Measurements from ENCODE around the gene PARD3. TPM values are rescaled to one million over a fixed set of nuclear protein-coding genes. Genes with fewer than 3 reads are reported as not detected.
"Not testable (repeated sequence)": the region's sequence is repeated elsewhere in the genome, so short reads cannot be mapped to it uniquely, and the experiment has no call there.

PARD3 gene
- total and polyA plus RNA-seq, 2 donors from 2014 or later: 21.1 to 47.5 TPM

DNA sequence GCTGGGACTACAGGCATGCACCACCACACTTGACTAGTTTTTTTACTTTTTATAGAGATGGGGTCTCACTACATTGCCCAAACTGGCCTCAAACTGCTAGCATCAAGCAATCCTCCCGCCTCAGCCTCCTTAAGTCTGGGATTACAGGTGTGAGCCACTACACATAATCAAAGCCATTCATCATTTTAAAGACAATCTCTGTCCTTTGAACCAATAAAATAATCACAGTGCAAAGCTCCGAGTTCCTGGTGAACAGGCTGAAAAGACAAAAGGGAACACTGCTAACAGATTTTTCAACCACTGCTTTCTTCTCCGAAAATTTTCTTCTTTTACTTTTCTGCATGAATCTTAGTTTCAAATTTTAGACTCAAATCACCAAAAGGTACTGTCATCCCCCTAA lies 58.5 kb downstream of the PARD3 start:
- Histone ChIP-seq H3K4me3 (ENCODE audit: low read length in 3 of 3) (no peak overlapping the region), H3K9ac (ENCODE audit: low read length in 3 of 3) (no peak overlapping the region), H3K4me1 (ENCODE audit: control insufficient read depth in 2 of 3, insufficient read depth in 2 of 3, low read depth in 1 of 3, low read length in 3 of 3) (peaks cover 0 to 12% (median 8%) of the 10 kb centered on the region in 3 donors), H3K36me3 (ENCODE audit: control insufficient read depth in 2 of 3, insufficient read depth in 3 of 3, low read length in 3 of 3) (no peaks in the 10 kb centered on the region), H3K27me3 (ENCODE audit: control insufficient read depth, insufficient read depth, low read length) (no peaks in the 10 kb centered on the region), H3K9me3 (ENCODE audit: control insufficient read depth in 2 of 3, insufficient read depth in 1 of 3, low read length in 3 of 3) (no peaks in the 10 kb centered on the region), H3K27ac (ENCODE audit: low read depth in 2 of 2, low read length in 2 of 2) (no peak overlapping the region)
- FAIRE-seq (no peak), DNase-seq (no peak)
- TF ChIP-seq, protein P1, sequence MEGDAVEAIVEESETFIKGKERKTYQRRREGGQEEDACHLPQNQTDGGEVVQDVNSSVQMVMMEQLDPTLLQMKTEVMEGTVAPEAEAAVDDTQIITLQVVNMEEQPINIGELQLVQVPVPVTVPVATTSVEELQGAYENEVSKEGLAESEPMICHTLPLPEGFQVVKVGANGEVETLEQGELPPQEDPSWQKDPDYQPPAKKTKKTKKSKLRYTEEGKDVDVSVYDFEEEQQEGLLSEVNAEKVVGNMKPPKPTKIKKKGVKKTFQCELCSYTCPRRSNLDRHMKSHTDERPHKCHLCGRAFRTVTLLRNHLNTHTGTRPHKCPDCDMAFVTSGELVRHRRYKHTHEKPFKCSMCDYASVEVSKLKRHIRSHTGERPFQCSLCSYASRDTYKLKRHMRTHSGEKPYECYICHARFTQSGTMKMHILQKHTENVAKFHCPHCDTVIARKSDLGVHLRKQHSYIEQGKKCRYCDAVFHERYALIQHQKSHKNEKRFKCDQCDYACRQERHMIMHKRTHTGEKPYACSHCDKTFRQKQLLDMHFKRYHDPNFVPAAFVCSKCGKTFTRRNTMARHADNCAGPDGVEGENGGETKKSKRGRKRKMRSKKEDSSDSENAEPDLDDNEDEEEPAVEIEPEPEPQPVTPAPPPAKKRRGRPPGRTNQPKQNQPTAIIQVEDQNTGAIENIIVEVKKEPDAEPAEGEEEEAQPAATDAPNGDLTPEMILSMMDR (IDR thresholded peaks at IDR 0.05; ENCODE audit: borderline replicate concordance, extremely low read depth, insufficient read depth): no peak
- intact Hi-C loops (cut with DNase I): no loop called here

DNA sequence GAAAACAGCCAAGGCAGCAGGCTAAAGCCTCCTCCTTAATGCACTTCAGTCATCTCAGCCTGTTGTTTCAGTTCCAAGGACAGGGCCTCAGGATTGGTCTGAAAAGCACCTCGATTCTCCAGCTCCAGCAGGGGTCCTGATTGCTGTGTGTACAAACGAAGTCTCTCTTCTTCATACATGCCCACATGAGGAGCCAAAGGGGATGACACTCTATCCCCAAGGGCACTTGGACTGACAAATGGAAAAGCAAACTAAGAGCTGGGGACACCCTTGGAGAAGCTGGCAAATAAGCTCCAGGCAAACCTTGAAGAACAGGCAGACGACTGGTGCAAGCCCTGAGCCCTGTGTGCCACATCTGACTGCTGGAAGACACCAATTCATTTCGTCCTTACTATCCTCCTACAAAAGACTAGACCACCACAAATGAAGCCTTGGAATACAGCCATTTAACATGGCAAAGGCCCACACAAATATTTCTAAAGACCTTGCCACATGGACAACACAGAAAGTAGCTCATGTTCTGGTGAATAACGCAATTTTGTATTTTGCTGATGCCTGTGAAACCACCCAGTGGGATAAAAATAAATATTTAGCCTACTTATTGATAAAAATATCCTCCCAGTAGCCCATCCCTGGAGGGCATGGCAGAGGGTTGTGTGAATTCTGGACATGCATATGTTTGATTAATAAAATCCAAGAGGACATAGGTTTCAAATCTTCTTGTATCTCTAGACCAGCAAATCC lies 61.9 kb downstream of the PARD3 start:
- intact Hi-C loops (cut with DNase I): no loop called here
- H3K36me3 ChIP-seq (ENCODE audit: control insufficient read depth in 2 of 3, insufficient read depth in 3 of 3, low read length in 3 of 3): no peaks in the 10 kb centered on the region
- peak overlapping the region in 1 of 2 donors; percentile 30 for H3K27ac ChIP-seq (ENCODE audit: low read depth in 2 of 2, low read length in 2 of 2)
- FAIRE-seq (no peak), DNase-seq (no peak)
- no peak overlapping the region for H3K4me3 ChIP-seq (ENCODE audit: low read length in 3 of 3)
- no peaks in the 10 kb centered on the region for H3K27me3 ChIP-seq (ENCODE audit: control insufficient read depth, insufficient read depth, low read length)
- no peak overlapping the region for H3K9ac ChIP-seq (ENCODE audit: low read length in 3 of 3)
- no peaks in the 10 kb centered on the region for H3K9me3 ChIP-seq (ENCODE audit: control insufficient read depth in 2 of 3, insufficient read depth in 1 of 3, low read length in 3 of 3)
- H3K4me1 ChIP-seq (ENCODE audit: control insufficient read depth in 2 of 3, insufficient read depth in 2 of 3, low read depth in 1 of 3, low read length in 3 of 3): peaks cover 0 to 14% (median 6%) of the 10 kb centered on the region in 3 donors
- TF ChIP-seq, protein P1 (IDR thresholded peaks at IDR 0.05; ENCODE audit: borderline replicate concordance, extremely low read depth, insufficient read depth): no peak

DNA sequence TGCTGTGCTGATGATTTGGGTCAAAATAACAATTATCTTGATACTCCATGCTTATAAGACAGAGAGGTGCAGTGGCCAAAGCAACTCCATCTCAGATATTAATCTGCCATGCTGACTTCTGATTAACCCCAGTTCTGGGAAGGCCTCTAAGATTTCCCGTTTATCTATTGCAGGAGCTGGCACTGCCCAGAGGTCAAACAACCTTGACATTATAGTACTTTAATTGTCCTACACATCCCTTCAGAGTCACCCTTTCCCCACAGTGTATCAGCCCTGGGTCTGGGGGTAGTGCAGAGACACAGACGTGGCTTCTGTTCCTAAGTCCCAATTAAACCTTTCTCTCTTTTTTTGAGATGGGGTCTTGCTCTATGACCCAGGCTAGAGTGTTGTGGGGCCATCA lies 63.8 kb downstream of the PARD3 start:
- Histone ChIP-seq H3K9me3 (ENCODE audit: control insufficient read depth in 2 of 3, insufficient read depth in 1 of 3, low read length in 3 of 3) (no peaks in the 10 kb centered on the region), H3K27me3 (ENCODE audit: control insufficient read depth, insufficient read depth, low read length) (no peaks in the 10 kb centered on the region), H3K4me3 (ENCODE audit: low read length in 3 of 3) (no peak overlapping the region), H3K27ac (ENCODE audit: low read depth in 2 of 2, low read length in 2 of 2) (no peak overlapping the region), H3K4me1 (ENCODE audit: control insufficient read depth in 2 of 3, insufficient read depth in 2 of 3, low read depth in 1 of 3, low read length in 3 of 3) (peaks cover 0 to 14% (median 4%) of the 10 kb centered on the region in 3 donors), H3K36me3 (ENCODE audit: control insufficient read depth in 2 of 3, insufficient read depth in 3 of 3, low read length in 3 of 3) (no peaks in the 10 kb centered on the region), H3K9ac (ENCODE audit: low read length in 3 of 3) (no peak overlapping the region)
- FAIRE-seq (no peak), DNase-seq (no peak)
- TF ChIP-seq, protein P1 (IDR thresholded peaks at IDR 0.05; ENCODE audit: borderline replicate concordance, extremely low read depth, insufficient read depth): no peak
- intact Hi-C loops (cut with DNase I): no loop called here

DNA sequence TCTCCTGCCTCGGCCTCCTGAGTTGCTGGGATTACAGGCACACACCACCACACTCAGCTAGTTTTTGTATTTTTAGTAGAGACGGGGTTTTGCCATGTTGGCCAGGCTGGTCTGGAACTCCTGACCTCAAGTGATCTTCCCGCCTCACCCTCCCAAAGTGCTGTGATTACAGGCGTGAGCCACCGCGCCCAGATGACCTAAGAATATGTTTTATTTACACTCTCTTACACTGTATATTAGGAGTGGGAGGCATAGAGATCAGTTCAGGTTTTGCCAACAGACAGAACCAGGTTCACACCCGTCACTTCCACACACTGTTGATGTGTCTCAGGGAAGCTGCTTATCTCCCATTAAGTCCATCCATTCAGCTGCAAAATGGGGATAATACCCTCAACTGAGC lies 64.3 kb downstream of the PARD3 start:
- FAIRE-seq; intact Hi-C loops (cut with DNase I): not testable (repeated sequence)

More for the DNA sequence above, 64.3 kb downstream of the PARD3 start:
- not testable (repeated sequence) for H3K27me3 ChIP-seq (ENCODE audit: control insufficient read depth, insufficient read depth, low read length); DNase-seq; H3K9me3 ChIP-seq (ENCODE audit: control insufficient read depth in 2 of 3, insufficient read depth in 1 of 3, low read length in 3 of 3); H3K9ac ChIP-seq (ENCODE audit: low read length in 3 of 3); H3K36me3 ChIP-seq (ENCODE audit: control insufficient read depth in 2 of 3, insufficient read depth in 3 of 3, low read length in 3 of 3); H3K27ac ChIP-seq (ENCODE audit: low read depth in 2 of 2, low read length in 2 of 2); H3K4me3 ChIP-seq (ENCODE audit: low read length in 3 of 3)
- H3K4me1 ChIP-seq (ENCODE audit: control insufficient read depth in 2 of 3, insufficient read depth in 2 of 3, low read depth in 1 of 3, low read length in 3 of 3): peaks cover 0 to 14% (median 4%) of the 10 kb centered on the region in 3 donors

Measured in kidney (tissue), 14 donors.